Stimulated activated CD8-positive, alpha-beta memory T cell treated with anti-CD3 and anti-CD28 coated beads, Interleukin-2, amount 100 ng/mL, for 1 hour (primary cell): ENCODE measurements around the gene BRIX1.
"Not testable (repeated sequence)": the region's sequence is repeated elsewhere in the genome, so short reads cannot be mapped to it uniquely, and the experiment has no call there.

Experiments used
- DNase-seq, 2 donors: peaks; one replicate each; pipeline ENCODE4 v3.0.0-alpha.2; 2020; ENCODE audit warnings: low read depth in 2 of 2

Gene BRIX1

DNA sequence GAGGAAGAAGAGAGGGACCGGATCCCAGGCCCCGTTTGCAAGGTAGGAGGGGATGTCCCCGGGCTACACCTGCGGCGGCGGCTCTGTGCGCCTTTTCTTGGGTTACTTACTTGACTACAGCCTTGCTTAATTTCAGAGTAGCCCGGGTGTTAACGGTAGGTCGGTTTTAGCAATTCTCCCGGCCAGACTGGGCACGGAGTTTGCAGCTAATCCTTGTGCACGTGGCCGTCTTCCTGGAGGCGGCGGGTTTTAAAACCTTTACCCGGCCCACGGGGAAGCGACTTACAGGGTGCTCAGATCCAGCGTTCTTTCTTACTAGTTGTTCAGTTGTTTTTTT, 313 bp downstream of the BRIX1 start:
- no peak for DNase-seq

DNA sequence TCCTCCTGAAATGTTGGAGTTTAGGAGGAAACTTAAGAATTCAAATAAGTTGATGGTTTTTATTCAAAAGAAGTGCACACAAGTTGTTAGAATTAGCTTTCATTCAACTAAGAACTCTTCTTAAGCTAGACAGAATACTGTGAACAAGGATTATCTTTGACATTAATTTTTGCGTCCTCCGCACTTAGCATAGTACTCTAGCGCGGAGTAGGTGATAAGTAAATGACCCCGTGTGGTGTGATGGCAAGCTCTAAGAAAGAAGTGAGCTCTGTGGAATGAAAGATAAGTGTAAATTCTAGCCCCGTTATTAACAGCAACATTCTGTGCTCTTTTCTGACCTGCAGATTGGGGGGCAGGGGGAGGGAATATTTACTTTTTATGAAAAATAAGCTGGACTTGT, 1.0 kb downstream of the BRIX1 start:
- no peak for DNase-seq

DNA sequence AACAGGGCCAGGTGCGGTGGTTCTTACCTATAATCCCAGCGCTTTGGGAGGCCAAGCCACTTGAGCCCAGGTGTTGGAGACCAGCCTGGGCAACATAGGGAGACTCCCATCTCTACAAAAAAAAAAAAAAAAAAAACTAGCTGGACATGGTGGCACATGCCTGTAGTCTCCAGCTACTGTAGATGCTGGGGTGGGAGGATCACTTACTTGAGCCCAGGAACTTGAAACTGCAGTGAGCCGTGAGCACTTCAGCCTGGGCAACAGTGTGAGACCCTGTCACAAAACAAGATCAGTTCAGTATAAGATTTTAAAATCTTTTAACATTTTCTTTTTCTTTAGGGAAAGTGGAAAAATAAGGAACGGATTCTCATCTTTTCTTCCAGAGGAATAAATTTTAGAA, 2.5 kb downstream of the BRIX1 start:
- no peak for DNase-seq

DNA sequence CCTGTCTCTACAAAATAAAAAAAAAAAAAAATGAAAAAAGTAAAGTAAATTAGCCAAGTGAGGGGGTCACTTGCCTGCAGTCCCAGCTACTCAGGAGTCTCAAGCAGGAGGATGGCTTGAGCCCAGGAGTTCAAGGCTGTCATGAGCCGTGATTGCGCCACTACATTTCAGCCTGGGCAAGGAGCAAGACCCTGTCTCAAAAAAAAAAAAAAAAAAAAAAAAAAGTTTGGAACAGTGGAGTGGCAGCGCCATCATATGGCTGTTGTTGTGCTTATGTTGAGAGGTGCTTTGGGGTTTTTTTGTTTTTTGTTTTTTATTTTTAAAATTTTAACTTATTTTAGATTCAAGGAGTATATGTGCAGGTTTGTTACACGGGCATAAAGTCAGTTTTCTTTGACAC, 3.6 kb downstream of the BRIX1 start:
- DNase-seq: no peak

DNA sequence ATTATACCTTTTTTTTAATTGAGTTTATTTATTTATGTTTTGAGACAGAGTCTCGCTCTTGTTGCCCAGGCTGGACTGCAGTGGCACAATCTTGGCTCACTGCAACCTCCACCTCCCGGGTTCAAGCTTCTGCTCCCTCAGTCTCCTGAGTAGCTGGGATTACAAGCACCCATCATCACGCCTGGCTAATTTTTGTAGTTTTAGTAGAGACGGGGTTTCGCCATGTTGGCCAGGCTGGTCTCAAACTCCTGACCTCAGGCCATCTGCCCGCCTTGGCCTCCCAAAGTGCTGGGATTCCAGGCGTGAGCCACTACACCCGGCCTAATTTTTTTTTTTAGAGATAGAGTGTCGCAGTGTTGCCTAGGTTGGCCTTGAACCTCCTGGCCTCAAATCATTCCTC, 7.7 kb downstream of the BRIX1 start:
- DNase-seq: not testable (repeated sequence)

DNA sequence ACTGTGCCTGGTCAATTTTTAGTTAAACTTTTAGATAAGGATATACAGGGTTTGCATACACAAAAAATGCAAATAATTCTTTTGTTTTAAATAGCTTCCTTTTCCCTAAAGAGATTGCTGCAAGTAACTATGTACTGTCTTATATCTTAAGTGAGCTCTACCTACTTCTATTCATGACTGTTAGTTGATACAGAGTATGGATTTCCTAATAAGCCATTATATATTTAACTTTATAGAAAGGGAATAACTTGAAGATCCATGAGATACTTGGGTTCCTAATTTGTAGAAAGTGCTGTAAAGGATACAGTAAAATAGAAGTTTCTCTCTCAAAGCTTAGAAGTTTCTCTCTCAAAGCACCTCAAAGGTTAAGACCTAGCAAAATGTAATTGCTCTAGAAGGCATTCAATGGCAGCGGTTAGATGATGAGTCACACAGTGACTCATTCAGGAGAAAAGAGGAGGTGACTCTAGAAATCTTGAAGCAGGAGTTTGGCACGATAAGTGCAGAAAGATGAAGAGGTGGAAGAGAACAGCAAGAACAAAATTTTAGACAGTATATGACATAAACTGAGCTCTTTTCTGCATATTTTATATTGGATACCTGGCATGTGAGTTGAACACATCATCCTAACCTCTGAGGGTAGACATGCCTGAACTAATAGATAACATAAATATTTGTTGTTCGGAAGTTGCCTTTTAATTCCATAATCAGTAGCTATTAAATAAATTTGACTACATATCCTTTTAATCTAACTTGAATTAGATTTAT, 8.4 kb downstream of the BRIX1 start:
- DNase-seq: no peak

DNA sequence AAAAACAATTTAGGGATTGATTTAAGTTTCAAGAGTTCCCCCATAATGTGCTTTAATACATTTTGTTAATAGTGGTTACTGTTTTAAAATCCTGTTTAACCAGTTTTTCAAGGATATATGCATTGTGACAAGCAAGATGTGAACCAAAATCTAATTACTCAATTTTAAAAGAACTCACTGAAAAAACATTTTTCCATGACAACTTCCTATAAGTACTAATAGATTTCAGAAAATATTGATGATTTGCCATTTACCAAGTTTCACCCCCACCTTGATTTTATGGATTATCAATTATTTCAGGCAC, 8.9 kb downstream of the BRIX1 start:
- DNase-seq: no peak

DNA sequence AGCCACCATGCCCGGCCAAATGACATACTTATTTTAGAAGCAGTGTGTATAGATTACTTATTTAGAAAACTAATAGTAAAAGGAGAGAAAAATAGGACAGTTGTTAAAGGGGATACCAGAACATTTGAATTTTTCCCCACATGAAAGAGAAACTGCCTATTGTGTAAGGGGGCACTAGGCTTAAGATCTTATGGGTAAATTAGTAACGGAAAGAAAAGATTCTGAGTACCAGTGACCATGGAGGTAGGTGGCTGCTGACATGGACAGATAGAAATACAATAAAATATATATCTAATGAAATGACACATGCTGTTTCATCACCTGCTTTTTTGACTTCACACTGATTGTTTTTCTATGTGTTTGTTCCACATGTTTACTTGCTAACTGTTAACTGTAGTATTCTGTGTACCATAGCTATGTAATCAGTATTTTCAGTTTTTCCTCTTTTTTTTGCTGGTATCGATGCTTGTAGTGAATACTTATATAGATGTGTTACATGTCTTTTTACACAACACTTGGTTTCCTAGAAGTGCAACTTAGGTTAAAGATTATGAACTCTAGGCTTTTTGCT, 10.9 kb downstream of the BRIX1 start:
- DNase-seq: no peak

DNA sequence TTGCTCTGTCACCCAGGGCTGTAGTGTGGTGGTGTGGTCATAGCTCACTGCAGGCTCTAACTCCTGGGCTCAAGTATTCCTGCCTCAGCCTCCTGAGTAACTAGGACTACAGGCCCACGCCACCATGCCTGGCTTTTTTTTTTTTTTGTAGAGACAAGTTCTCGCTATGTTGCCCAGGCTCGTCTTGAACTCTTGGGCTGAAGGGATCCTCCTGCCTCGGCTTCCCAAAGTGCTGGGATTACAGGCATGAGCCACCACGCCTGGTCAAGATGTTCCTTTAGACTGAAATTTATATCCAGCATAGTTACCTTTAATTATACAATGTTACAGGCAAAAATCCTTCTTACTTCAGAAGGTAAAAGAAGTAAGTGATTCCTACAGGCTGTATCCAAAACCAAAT, 12.3 kb downstream of the BRIX1 start:
- DNase-seq: no peak

DNA sequence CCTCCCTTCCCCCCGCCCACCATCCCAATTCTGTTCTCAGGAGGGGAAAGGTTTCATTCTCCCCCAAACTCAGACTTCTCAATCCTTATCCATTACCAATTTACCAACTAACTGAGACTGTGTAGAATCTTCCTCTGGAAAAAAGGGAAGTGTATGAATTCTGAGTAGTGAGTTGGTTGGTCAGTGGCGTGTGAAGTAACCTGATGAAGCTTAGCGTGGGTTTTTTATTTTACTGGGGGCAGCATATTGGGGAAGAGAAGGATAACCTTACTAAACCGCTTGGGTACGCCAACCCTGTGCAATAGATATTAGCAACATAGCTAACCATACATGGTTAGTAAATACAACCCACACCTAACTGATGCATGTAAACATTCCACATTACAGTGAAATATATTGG, 12.8 kb downstream of the BRIX1 start:
- no peak for DNase-seq

DNA sequence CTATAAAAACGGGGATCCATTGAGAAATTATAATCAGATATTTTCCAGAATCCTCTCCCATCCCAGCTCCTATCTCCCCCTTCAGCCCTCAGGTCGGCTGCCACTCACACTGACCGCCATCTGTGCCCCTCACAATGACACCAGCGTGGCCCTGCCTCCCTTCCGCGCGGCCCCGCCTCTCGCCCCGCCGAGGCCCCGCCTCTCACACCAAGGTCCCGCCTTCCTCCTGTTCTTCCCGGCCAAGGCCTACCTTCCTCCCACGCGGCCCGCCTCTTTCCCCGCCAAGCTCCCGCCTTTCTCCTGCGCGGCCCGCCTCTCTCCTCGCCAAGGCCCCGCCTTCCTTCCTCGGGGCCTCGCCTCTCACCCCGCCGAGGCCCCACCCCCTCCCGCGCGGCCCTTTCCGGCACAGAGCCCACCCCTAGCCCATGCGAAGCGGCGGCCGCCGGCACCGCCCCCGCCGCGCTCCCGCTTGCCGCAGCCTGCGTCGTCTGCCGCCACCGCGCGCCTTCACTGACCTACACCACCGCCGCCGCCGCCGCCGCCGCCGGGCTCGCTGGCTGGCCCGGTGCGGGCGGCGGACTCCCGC, 13.7 kb downstream of the BRIX1 start, which contains the start of gene DNAJC21:
DNAJC21 (plus strand) TSS at position 426 of the 586 bp plus-strand sequence. CDS start 261 bp downstream, outside the sequence.
- peak; percentile 93 to 96 for DNase-seq

DNA sequence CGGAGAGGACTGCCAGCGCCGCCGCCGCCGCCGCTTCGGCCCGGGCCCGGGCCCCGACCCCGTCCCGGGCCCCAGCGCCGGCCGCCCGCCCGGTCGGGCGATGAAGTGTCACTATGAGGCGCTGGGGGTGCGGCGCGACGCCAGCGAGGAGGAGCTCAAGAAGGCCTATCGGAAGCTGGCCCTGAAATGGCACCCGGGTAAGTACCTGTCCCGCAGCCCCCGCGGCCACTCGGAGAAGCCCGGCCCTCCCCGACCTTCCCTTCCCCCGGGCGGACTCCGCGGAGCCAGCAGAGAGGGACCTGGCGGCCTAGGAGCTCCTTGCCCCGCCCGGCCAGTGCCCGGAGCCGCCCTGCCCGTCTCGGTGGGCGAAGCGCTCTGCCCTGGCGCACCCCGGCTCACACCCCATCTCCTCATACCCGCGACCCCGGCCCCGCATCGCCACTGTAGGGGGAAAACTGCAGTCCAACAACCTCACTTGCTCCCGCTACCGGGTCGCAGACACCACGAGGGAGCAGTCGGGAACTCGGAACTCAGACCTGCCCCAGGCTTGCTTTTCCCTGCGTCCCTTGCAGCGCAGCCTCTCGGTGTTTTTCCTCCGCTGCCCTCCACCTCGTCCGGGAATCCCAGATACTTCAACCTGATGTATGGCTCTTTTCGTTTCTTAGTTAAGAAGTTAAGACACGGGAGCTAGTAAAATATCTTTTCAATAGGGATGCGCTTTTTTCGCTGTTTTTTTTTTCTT, 14.4 kb downstream of the BRIX1 start:
- peak; percentile 53 to 64 for DNase-seq

DNA sequence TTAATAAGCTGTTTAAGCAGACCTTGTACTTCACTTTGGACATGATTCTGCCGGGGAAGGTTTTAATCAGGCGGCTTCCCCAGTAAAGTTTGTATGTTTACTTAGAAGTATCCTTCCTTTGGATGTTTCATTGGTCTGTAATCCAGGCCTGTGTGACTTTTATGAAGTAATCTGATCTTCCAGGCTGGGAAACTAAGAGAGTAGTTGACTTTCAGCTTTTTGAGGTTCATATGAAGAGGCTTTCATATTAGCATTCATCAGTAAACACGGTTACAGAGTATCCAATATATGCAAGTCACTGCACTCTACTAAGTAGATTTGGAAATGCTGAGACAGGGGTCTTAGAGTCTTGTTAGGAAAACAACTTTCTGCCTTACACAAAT, 14.9 kb downstream of the BRIX1 start:
- DNase-seq: no peak

DNA sequence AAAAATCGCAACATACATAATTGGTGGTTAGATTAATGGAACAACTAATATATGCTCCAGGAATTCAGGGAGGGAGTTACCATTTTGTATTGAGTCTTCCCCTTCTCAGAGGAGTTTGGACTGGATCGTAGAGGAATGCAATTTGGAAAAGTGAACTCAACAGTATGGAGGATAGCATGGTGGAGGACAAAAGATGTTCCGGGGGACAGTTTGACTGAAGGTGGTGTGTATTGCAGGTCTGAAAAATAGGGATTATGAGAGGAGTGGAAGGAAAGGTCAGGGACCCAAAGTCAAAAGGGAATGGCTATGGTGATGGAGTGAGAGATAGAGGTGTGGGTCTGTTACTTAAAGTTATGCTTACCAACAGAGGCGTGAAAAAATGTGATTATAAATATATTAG, 15.4 kb downstream of the BRIX1 start:
- DNase-seq: no peak

DNA sequence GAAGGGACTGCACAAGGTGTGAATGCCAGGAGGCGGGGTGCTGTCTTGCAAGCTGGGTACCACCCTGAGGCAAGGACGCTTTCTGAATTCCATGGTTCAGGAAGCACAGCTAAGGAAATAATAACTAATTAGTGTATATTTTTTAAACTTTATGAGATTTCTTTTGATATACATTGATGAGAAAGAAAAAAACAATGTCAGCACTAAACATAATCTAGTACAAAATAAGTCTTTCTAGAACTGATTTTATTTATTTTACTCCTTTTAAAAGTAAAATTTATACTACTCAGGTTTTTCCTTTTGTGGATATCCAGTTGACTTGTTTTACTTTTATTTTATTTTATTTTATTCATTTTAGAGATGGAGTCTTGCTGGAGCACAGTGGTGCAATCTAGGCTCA, 17.4 kb downstream of the BRIX1 start:
- no peak for DNase-seq

DNA sequence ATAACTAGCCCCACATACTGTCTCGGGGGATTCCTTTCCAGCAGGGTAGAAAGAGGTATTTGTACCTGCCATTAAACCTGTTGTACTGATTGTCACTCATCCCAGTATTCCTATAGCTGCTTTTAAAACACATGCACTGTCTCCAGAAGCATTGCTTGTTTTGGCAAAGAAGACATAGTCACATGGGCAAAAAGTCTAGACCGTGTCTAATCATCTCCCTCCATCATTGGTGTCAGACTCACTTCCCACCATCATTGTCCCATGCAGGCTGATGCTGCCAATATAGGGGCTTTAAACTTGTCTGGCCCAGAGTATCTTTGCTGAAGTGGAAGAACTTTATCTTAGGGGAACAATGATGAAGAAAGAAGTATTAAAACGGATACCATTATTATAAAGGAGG, 26.4 kb downstream of the BRIX1 start:
- DNase-seq: no peak

DNA sequence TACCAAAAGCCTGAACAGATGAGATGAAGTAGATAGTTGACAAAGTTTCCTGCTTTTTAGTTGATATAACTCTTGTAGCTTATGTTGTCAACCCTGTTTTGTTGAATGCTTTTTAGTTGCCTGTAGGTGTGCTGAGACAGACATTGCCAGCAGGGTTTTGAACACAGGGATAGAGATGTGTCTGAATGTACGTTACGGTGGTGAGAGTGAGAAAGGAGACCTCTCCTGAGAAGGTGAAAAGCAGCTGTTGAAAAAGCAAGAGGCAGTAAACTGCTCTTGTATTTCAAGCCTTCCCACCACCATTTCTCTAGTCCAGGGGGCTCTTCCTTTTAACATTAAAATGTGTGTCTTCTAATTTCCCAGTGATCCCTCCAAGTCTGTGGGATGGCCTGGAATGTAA, 28.5 kb downstream of the BRIX1 start:
- DNase-seq: no peak

DNA sequence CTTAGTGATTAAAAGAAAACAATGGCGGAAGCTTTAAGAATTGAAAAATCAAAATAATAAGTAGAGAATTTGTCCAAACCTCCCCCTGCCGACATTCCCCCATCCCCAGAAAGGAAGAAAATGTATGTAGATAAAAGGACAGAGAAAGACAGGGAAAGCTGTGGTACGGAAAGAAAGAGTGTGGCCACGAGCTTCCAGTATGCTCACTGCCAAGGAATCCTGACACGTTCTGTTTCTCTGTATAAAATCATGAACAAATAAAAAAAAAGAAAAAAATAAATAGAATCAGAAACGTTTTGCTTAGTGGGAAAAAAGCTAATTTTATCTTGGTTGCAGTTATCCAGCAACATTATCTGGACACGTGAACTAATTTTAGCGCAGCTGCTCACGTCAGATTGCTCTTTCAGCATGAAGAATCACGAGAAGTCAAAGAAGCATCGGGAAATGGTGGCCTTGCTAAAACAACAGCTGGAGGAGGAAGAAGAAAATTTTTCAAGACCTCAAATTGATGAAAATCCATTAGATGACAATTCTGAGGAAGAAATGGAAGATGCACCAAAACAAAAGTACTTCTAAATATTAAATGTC, 29.0 kb downstream of the BRIX1 start:
- no peak for DNase-seq

DNA sequence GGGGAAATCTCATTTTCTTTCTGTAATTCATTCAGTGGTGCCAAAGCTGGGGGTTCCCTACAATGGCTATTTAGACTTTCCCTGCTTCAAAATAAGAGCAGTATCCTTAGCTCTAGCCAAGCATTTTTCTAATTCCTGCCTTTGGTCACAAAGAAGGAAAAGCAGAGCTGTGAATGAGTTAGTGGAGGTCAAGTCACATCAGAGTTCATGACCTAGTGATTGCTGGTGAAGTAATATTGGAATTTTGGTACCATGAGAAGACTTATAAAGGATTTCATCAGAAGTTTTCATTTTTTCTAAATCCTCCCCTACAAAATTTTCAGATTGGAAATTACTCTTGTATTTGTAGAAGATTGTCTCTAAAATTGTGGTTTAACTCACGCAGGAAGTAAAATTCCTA, 41.8 kb downstream of the BRIX1 start:
- no peak for DNase-seq

DNA sequence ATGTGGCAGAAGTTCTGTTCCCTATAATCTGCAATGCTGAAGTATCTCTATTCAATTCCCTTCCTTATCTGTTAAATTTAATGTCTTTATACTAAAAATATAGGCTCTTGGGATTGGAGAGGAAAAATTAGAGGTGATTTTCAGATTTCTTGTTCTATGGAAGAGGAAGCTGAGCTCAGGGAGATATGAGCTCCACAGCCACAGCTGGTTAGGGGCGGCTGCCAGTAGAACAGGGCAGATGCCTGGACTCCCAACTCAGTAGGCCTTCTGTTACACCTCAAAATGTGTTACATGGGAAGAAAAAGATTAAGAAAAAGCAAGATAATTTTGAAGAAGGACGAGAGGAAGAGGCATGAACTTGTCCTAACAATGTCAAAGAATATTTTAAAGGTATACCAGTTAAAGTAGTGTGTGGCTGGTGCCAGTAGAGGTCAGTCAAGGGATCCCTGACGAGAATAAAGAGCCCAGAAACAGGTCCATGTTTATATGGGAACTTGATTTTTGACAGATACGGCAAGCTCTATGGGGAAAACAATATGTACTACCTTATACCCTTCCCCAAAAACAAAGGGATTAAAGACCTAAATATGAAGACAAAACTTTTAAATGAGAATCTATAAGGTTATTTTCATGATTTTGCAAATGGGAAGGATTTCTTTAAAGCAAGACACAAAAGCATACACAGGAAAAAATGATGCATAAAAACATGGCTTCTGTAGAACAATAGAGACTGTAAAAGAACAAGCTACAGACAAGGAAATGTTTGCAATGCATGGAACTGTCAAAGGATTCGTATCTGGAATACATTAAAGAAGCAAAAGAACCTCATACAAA, 42.6 kb downstream of the BRIX1 start:
- no peak for DNase-seq

DNA sequence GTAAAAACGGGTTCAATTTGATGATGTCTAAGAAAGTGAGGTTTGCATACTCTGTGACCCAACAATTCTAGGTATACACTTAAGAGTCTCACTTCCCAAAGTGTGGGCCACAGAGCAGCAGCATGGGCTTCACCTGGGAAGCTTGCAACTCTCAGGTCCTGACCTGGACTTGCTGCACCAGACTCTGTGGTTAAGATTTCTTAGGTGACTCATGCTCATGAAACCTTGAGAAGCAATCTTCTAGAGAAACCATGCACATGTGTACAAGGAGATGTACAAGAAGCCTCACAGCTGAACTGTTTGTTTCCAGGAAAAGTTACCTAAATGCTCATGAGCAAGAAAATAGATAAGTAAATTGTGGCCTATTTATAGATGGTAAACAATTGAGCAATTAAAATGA, 43.8 kb downstream of the BRIX1 start:
- DNase-seq: no peak

DNA sequence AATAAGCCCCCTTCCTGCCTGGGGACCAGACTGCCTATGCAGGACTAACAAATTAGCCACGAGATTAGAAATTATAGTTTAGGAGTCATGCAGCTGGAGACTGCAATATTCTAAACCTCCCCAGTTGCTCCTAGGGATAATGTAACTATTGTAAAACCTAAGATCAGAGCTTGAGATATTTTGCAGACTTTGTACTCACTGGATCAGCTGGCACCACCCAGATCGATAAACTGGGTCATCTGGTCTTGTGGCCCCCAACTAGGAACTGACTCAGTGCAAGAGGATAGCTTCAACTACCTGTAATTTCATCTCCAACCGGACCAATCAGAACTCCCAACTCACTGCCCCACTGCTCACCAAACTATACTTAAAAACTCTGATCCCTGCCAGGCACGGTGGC, 52.0 kb downstream of the BRIX1 start:
- no peak for DNase-seq
